NCI-H345 treated with DMSO at 0.1 percent for 48 hours (cell line): ENCODE results near the gene INPP5J.

ENCODE experiments used
- DNase-seq: peaks from one replicate; lab custom pipeline; 2025; ENCODE audit not compliant: unreplicated experiment; lab: John Stamatoyannopoulos, UW

Gene INPP5J

GRCh38 chr22:31123292-31123602 lies 481 bp downstream of the INPP5J start:
- DNase-seq, result no peak

GRCh38 chr22:31124290-31124689 lies 1.5 kb downstream of the INPP5J start:
- no peak for DNase-seq

- no peak for DNase-seq
Measured at GRCh38 chr22:31124811-31125465, 2.2 kb downstream of the INPP5J start.

- no peak for DNase-seq
Measured at GRCh38 chr22:31125521-31126117, 2.9 kb downstream of the INPP5J start.

GRCh38 chr22:31126128-31126868 lies 3.5 kb downstream of the INPP5J start:
- no peak for DNase-seq

- no peak for DNase-seq
Measured at GRCh38 chr22:31126869-31127175, 4.1 kb downstream of the INPP5J start.

- DNase-seq, result no peak
Measured at GRCh38 chr22:31127181-31127772, 4.5 kb downstream of the INPP5J start.

GRCh38 chr22:31128156-31128555 lies 5.4 kb downstream of the INPP5J start:
- no peak for DNase-seq

- no peak for DNase-seq
Measured at GRCh38 chr22:31130873-31131272, 8.1 kb downstream of the INPP5J start.

GRCh38 chr22:31133911-31134310 lies 11.1 kb downstream of the INPP5J start:
- no peak for DNase-seq

GRCh38 chr22:31134688-31135087 lies 11.9 kb downstream of the INPP5J start:
- no peak for DNase-seq

- DNase-seq, result no peak
Measured at GRCh38 chr22:31135706-31136105, 12.9 kb downstream of the INPP5J start.

GRCh38 chr22:31136155-31136554 lies 13.4 kb downstream of the INPP5J start:
- no peak for DNase-seq

GRCh38 chr22:31136711-31137110 lies 13.9 kb downstream of the INPP5J start:
- no peak for DNase-seq

- no peak for DNase-seq
Measured at GRCh38 chr22:31137721-31138120, 15.0 kb downstream of the INPP5J start.

GRCh38 chr22:31138126-31138525 lies 15.4 kb downstream of the INPP5J start:
- DNase-seq, result no peak

- DNase-seq, result no peak
Measured at GRCh38 chr22:31139066-31139465, 16.3 kb downstream of the INPP5J start.

GRCh38 chr22:31139866-31140716 lies 17.3 kb downstream of the INPP5J start, which contains the start of gene PLA2G3:
Gene PLA2G3 (minus strand): TSS chr22:31140508. CDS start chr22:31140354, 154 bp downstream.
- no peak for DNase-seq

GRCh38 chr22:31140746-31141145 lies 18.0 kb downstream of the INPP5J start:
- no peak for DNase-seq

- DNase-seq, result no peak
Measured at GRCh38 chr22:31141551-31141950, 18.8 kb downstream of the INPP5J start.

- no peak for DNase-seq
Measured at GRCh38 chr22:31142285-31142684, 19.5 kb downstream of the INPP5J start.
